Smooth muscle cell (in vitro differentiated cells): Measurements from ENCODE around the gene THSD4. TPM values are rescaled to one million over a fixed set of nuclear protein-coding genes. Genes with fewer than 3 reads are reported as not detected.

Source experiments
- DNase-seq: peaks from one replicate; lab custom pipeline; 2025; ENCODE audit not compliant: unreplicated experiment; lab: John Stamatoyannopoulos, UW
- H2AFZ ChIP-seq: fragments of 200-600 bp; sonication (generic); 2 replicates; pipeline ENCODE4 v1.6.0; 2016; ENCODE audit warnings: antibody characterized with exemption, low read depth, mild to moderate bottlenecking
- H3F3A ChIP-seq: fragments of 200-600 bp; sonication (generic); 2 replicates; pipeline ENCODE4 v1.6.0; 2017; ENCODE audit warnings: antibody characterized with exemption, low read depth
- H3K27ac ChIP-seq: fragments of 200-600 bp; sonication (generic); 2 replicates; pipeline ENCODE4 v1.5.1; 2016; ENCODE audit warnings: low read depth, mild to moderate bottlenecking
- H3K27me3 ChIP-seq: fragments of 200-600 bp; sonication (generic); 2 replicates; pipeline ENCODE4 v1.6.1; 2016; ENCODE audit warnings: low read depth, mild to moderate bottlenecking
- H3K36me3 ChIP-seq: fragments of 200-600 bp; sonication (generic); 2 replicates; pipeline ENCODE4 v1.5.1; 2016; ENCODE audit warnings: low read depth
- H3K4me1 ChIP-seq: fragments of 200-600 bp; sonication (generic); 2 replicates; pipeline ENCODE4 v1.5.1; 2016; ENCODE audit warnings: low read depth
- H3K4me2 ChIP-seq: fragments of 200-600 bp; sonication (generic); 2 replicates; pipeline ENCODE4 v1.6.0; 2016; ENCODE audit warnings: mild to moderate bottlenecking
- H3K4me3 ChIP-seq: fragments of 200-600 bp; sonication (generic); 2 replicates; pipeline ENCODE4 v1.5.1; 2016; ENCODE audit warnings: mild to moderate bottlenecking
- H3K79me2 ChIP-seq: fragments of 200-600 bp; sonication (generic); 2 replicates; pipeline ENCODE4 v1.6.0; 2016; ENCODE audit warnings: low read depth, mild to moderate bottlenecking
- H3K9ac ChIP-seq: fragments of 200-600 bp; sonication (generic); 2 replicates; pipeline ENCODE4 v1.6.0; 2016; ENCODE audit warnings: low read depth
- H3K9me3 ChIP-seq: fragments of 200-600 bp; sonication (generic); replicated peaks from 2 replicates; pipeline ENCODE4 v1.5.1; 2016; ENCODE audit warnings: low read depth
- H4K20me1 ChIP-seq: fragments of 200-600 bp; sonication (generic); 2 replicates; pipeline ENCODE4 v1.6.0; 2016; ENCODE audit warnings: low read depth
- CTCF ChIP-seq: fragments of 200-600 bp; sonication (generic); IDR thresholded peaks from 2 replicates; pipeline ENCODE4 v1.5.1; 2017; ENCODE audit warnings: borderline replicate concordance, mild to moderate bottlenecking, antibody characterized with exemption; ENCODE audit not compliant: insufficient read depth, poor library complexity, severe bottlenecking
- WGBS: methylation state at CpG from one replicate; pipeline ENCODE4 v1.1.7; 2016; ENCODE audit warnings: low lambda C conversion rate; 5-methylcytosine and 5-hydroxymethylcytosine counted together
- polyA plus RNA-seq: library from polyadenylated mRNA; unstranded; fragments of >200 nt; fragmentation: Nextera tagmentation; extraction: Ambion mirVana; gene quantifications from 2 replicates; pipeline ENCODE4 v1.2.1, GENCODE V29; 2016
- total RNA-seq: library from RNA; depleted of rRNA; stranded (reverse); fragments of >200 nt; gene quantifications from 2 replicates; pipeline ENCODE4 v1.2.3, GENCODE V29; 2014

The THSD4 gene
- total and polyA plus RNA-seq, 2 experiments from 2014 or later = 2.5 to 4.1 TPM

- 71% methylated on average over 8 of the region's 8 CpGs for WGBS
- no peak overlapping the region for H3K27ac ChIP-seq
- no peaks in the 10 kb centered on the region for H3K27me3 ChIP-seq
- H3K9me3 ChIP-seq = no peaks in the 10 kb centered on the region
- no peak overlapping the region for H2AFZ ChIP-seq
- H3K36me3 ChIP-seq = no peaks in the 10 kb centered on the region
- peaks cover 3% of the 10 kb centered on the region for H3F3A ChIP-seq
- H4K20me1 ChIP-seq = no peaks in the 10 kb centered on the region
- H3K4me2 ChIP-seq = no peak overlapping the region
- no peaks in the 10 kb centered on the region for H3K79me2 ChIP-seq
- no peak overlapping the region for H3K9ac ChIP-seq
- H3K4me1 ChIP-seq = peaks cover 5% of the 10 kb centered on the region
- TF ChIP-seq CTCF = no peak
- DNase-seq = no peak
- no peak overlapping the region for H3K4me3 ChIP-seq
These were observed 217.2 kb downstream of the THSD4 start for GRCh38 chr15:71332431-71333004.

GRCh38 chr15:71333136-71333700 is 217.9 kb downstream of the THSD4 start:
- Histone ChIP-seq H3K27me3 (no peaks in the 10 kb centered on the region), H3K79me2 (no peaks in the 10 kb centered on the region), H3F3A (peaks cover 3% of the 10 kb centered on the region), H4K20me1 (no peaks in the 10 kb centered on the region), H3K9ac (no peak overlapping the region), H3K9me3 (no peaks in the 10 kb centered on the region), H3K4me3 (no peak overlapping the region), H3K36me3 (no peaks in the 10 kb centered on the region), H2AFZ (no peak overlapping the region), H3K4me2 (peak overlapping the region; percentile 11), H3K27ac (no peak overlapping the region), H3K4me1 (peaks cover 5% of the 10 kb centered on the region)
- DNase-seq = no peak
- WGBS = 86% methylated on average over 3 of the region's 3 CpGs
- TF ChIP-seq CTCF = no peak

- no peak for TF ChIP-seq CTCF
- Histone ChIP-seq H3K4me2 (peak overlapping the region; percentile 11), H3K36me3 (no peaks in the 10 kb centered on the region), H3K9me3 (no peaks in the 10 kb centered on the region), H3K79me2 (no peaks in the 10 kb centered on the region), H3K4me1 (peaks cover 11% of the 10 kb centered on the region), H3K9ac (no peak overlapping the region), H3K4me3 (no peak overlapping the region), H3K27ac (peak overlapping the region; percentile 13), H3K27me3 (no peaks in the 10 kb centered on the region), H2AFZ (no peak overlapping the region), H3F3A (peaks cover 3% of the 10 kb centered on the region), H4K20me1 (no peaks in the 10 kb centered on the region)
- 24% methylated on average over 3 of the region's 3 CpGs for WGBS
- DNase-seq = no peak
These were observed 218.6 kb downstream of the THSD4 start for GRCh38 chr15:71333839-71334238.

- peak overlapping the region; percentile 13 for H3K27ac ChIP-seq
These were observed 219.2 kb downstream of the THSD4 start for GRCh38 chr15:71334434-71334833.

More at GRCh38 chr15:71334434-71334833, 219.2 kb downstream of the THSD4 start:
- Histone ChIP-seq H3K4me3 (no peak overlapping the region), H3K9me3 (no peaks in the 10 kb centered on the region), H3K4me2 (no peak overlapping the region), H2AFZ (no peak overlapping the region), H3K4me1 (peaks cover 11% of the 10 kb centered on the region), H3K9ac (no peak overlapping the region), H3K79me2 (no peaks in the 10 kb centered on the region), H3F3A (peaks cover 3% of the 10 kb centered on the region), H3K27me3 (no peaks in the 10 kb centered on the region), H4K20me1 (no peaks in the 10 kb centered on the region), H3K36me3 (no peaks in the 10 kb centered on the region)
- DNase-seq = no peak
- no peak for TF ChIP-seq CTCF
- WGBS = 98% methylated on average over 2 of the region's 2 CpGs
